Gastroesophageal sphincter (tissue), 4 donors: Measurements from ENCODE around the gene TBC1D4. TPM values are rescaled to one million over a fixed set of nuclear protein-coding genes. Genes with fewer than 3 reads are reported as not detected.
A peak's percentile ranks its signal among the peaks of the same experiment; 100 is the strongest.

Source experiments
- ATAC-seq: fragments of 150-250 bp; one replicate; pipeline ENCODE4 v1.9.1; 2016; ENCODE audit warnings: mild to moderate bottlenecking, moderate library complexity
- H3K27ac ChIP-seq, 4 donors: fragments of 200-600 bp; sonication (generic) in 3 of 4; 1 replicate in 3 of 4; 2 replicates in 1 of 4; pipeline ENCODE4 v1.5.1; 2016 to 2019
- H3K27me3 ChIP-seq: fragments of 200-600 bp; sonication (generic); one replicate; pipeline ENCODE4 v1.5.1; 2019
- H3K36me3 ChIP-seq, 2 donors: fragments of 200-600 bp; sonication (generic); one replicate each; pipeline ENCODE4 v1.5.1; 2019; ENCODE audit warnings: control low read depth in 1 of 2
- H3K4me1 ChIP-seq, 3 donors: fragments of 200-600 bp; sonication (generic); 1 replicate in 2 of 3; 2 replicates in 1 of 3; pipeline ENCODE4 v1.5.1; 2016 to 2019; ENCODE audit warnings: control low read depth in 2 of 3
- H3K4me3 ChIP-seq, 2 donors: fragments of 200-600 bp; sonication (generic); one replicate each; pipeline ENCODE4 v1.5.1; 2019; ENCODE audit warnings: mild to moderate bottlenecking in 1 of 2, moderate library complexity in 1 of 2
- H3K9me3 ChIP-seq, 3 donors: fragments of 200-600 bp; sonication (generic); one replicate each; pipeline ENCODE4 v1.5.1; 2017 to 2019; ENCODE audit warnings: control low read depth in 2 of 3
- EP300 ChIP-seq: sonication (generic); formaldehyde crosslinking; IDR thresholded peaks from one replicate; pipeline ENCODE4 v1.6.1; 2017; ENCODE audit warnings: antibody characterized with exemption, mild to moderate bottlenecking
- POLR2A ChIP-seq, 2 donors: fragments of 450-650 bp; IDR thresholded peaks; one replicate each; pipeline ENCODE4 v1.6.1; 2017; ENCODE audit warnings: antibody characterized with exemption in 2 of 2, mild to moderate bottlenecking in 2 of 2, moderate library complexity in 1 of 2
- POLR2AphosphoS5 ChIP-seq: sonication (generic); formaldehyde crosslinking; IDR thresholded peaks from one replicate; pipeline ENCODE4 v1.6.1; 2017; ENCODE audit warnings: antibody characterized with exemption
- WGBS, 2 donors: methylation state at CpG; one replicate each; pipeline ENCODE4 v1.1.5; 2018; ENCODE audit warnings: low coverage in 1 of 2; 5-methylcytosine and 5-hydroxymethylcytosine counted together
- total RNA-seq, 4 donors: library from RNA; depleted of rRNA; stranded (reverse); fragments of >200 nt; gene quantifications; one replicate each; pipeline ENCODE4 v1.1.0, GENCODE V29; 2016
- TF ChIP-seq, protein P1 (sequence below), 4 experiments: fragments of 200-600 bp in 2 of 4; fragments of 450-650 bp in 2 of 4; sonication (generic) in 1 of 4; IDR thresholded peaks; one replicate each; pipeline ENCODE4 v1.5.1; 2017 to 2019; ENCODE audit warnings: antibody characterized with exemption in 4 of 4, mild to moderate bottlenecking in 2 of 4, moderate library complexity in 2 of 4

Gene TBC1D4
- total RNA-seq: 10 to 100 TPM; 12.8 to 28.0 (median 22.4) TPM

DNA sequence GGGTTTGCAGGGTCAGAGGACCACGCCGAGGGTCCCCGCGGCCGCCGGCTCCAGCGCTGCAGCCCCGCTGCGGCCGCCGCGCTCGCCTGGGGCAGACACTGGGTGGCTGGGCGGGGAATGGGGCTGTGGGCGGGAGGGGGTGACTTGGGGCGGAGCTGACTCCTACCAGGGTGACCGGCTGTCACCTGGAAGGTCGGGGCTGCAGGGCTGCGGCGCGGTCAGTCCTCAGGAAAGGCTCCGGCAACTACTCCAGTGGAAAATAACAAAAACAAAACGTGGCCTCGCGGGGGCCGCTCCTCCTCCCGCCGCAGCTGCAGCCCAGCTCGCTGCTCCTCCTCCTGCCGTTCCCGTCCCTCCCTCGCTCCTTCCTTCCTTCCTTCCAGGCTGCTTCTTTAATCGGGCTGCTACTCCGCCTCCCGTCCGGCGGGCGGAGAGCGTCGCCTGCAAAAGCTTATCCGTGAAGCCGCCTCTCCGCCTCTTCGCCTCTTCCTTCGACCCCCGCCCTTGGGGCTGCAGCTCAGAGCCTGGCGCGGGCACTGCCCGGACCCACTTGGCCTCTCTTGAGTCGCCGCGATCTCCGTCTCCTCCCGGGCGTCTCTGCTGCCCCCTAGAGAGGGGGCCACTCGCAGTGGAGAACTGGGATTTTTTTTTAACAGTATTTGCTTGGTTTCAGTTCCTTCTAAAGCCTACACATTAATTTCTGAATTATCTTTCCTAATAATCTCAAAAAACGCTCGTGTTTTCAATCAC lies at the start of gene TBC1D4:
Gene TBC1D4 (minus strand): TSS at position 100 of the 750 bp plus-strand sequence. CDS start 402 bp downstream, outside the sequence.
- 1% methylated on average over 23 to 25 of the region's 58 CpGs for WGBS, 2 donors
- Histone ChIP-seq H3K36me3 (no peaks in the 10 kb centered on the region), H3K4me1 (peaks cover 0 to 44% (median 3%) of the 10 kb centered on the region in 3 donors), H3K4me3 (peak within 1 kb of the TSS; percentile 79 to 93), H3K27ac (peak within 1 kb of the TSS; percentile 2 to 84 (median 80)), H3K27me3 (no peaks in the 10 kb centered on the region), H3K9me3 (no peaks in the 10 kb centered on the region)
- TF ChIP-seq POLR2A (IDR thresholded peaks at IDR 0.05) (peak in 1 of 2 donors; percentile 28), POLR2AphosphoS5 (peak; percentile 10), EP300 (no peak)
- TF ChIP-seq, protein P1, sequence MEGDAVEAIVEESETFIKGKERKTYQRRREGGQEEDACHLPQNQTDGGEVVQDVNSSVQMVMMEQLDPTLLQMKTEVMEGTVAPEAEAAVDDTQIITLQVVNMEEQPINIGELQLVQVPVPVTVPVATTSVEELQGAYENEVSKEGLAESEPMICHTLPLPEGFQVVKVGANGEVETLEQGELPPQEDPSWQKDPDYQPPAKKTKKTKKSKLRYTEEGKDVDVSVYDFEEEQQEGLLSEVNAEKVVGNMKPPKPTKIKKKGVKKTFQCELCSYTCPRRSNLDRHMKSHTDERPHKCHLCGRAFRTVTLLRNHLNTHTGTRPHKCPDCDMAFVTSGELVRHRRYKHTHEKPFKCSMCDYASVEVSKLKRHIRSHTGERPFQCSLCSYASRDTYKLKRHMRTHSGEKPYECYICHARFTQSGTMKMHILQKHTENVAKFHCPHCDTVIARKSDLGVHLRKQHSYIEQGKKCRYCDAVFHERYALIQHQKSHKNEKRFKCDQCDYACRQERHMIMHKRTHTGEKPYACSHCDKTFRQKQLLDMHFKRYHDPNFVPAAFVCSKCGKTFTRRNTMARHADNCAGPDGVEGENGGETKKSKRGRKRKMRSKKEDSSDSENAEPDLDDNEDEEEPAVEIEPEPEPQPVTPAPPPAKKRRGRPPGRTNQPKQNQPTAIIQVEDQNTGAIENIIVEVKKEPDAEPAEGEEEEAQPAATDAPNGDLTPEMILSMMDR (IDR thresholded peaks at IDR 0.05): peak; percentile 69 to 89 (median 80)
- peak; percentile 87 for ATAC-seq

DNA sequence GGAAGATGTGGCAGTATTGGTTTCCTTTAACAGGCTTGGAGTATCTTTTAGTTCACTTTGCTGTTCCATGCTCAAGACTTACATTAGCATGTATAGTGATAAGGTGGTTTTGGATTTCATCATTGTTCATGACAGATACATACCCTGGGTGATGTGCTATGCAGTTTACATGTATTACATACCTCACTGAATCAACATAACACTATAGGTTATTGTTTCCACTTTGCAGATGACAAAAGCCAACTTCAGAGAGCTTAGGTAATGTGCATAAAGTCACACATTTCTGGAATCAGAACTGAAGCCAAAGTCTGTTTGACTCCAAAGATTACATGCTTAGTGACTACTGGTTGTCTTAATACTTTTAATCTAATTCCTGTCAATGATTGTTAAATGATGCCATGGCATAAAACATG lies 48.6 kb upstream of the TBC1D4 start:
- no peak overlapping the region for H3K4me3 ChIP-seq
- H3K36me3 ChIP-seq: peaks cover 0 to 56% of the 10 kb centered on the region in 2 donors
- no peaks in the 10 kb centered on the region for H3K27me3 ChIP-seq
- H3K27ac ChIP-seq: no peak overlapping the region
- no peak for ATAC-seq
- TF ChIP-seq, protein P1 (IDR thresholded peaks at IDR 0.05): no peak
- TF ChIP-seq POLR2AphosphoS5 (no peak), POLR2A (IDR thresholded peaks at IDR 0.05) (no peak), EP300 (no peak)
- H3K9me3 ChIP-seq: no peaks in the 10 kb centered on the region
- H3K4me1 ChIP-seq: peaks cover 0 to 21% (median 0%) of the 10 kb centered on the region in 3 donors

DNA sequence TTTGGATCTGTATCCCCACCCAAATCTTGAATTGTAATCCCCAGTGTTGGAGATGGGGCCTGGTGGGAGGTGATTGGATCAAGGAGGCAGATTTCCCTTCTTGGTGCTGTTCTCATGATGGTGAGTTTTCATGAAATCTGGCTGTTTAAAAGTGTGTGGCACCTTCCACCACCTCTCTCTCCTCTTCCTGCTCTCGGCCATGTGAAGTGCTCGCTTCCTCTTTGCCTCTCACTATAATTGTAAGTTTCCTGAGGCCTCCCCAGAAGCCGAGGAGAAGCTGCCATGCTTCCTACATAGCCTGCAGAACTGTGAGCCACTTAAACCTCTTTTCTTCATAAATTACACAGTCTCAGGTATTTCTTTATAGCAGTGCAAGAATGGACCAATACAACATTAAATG lies 40.0 kb upstream of the TBC1D4 start:
- ATAC-seq: no peak
- 79 to 88% methylated on average over 2 to 3 of the region's 3 CpGs for WGBS, 2 donors

GRCh38 chr13:75518439-75519088 lies 36.6 kb upstream of the TBC1D4 start:
- TF ChIP-seq, protein P1 (IDR thresholded peaks at IDR 0.05): no peak
- TF ChIP-seq POLR2AphosphoS5 (no peak), EP300 (no peak), POLR2A (IDR thresholded peaks at IDR 0.05) (no peak)
- H3K27ac ChIP-seq: no peak overlapping the region
- no peaks in the 10 kb centered on the region for H3K27me3 ChIP-seq
- no peaks in the 10 kb centered on the region for H3K36me3 ChIP-seq
- no peaks in the 10 kb centered on the region for H3K9me3 ChIP-seq
- H3K4me1 ChIP-seq: no peaks in the 10 kb centered on the region
- ATAC-seq: no peak
- no peak overlapping the region for H3K4me3 ChIP-seq
- 100% methylated on average over 1 of the region's 30 CpGs; no CpG with 5 or more reads in 1 of the 2 donors for WGBS, 2 donors

More for the DNA sequence above, 40.0 kb upstream of the TBC1D4 start:
- peaks cover 0 to 21% of the 10 kb centered on the region in 2 donors for H3K36me3 ChIP-seq
- H3K9me3 ChIP-seq: no peaks in the 10 kb centered on the region
- no peaks in the 10 kb centered on the region for H3K4me1 ChIP-seq
- no peaks in the 10 kb centered on the region for H3K27me3 ChIP-seq
- TF ChIP-seq, protein P1 (IDR thresholded peaks at IDR 0.05): no peak
- TF ChIP-seq EP300: no peak
- TF ChIP-seq POLR2AphosphoS5: no peak
- TF ChIP-seq POLR2A (IDR thresholded peaks at IDR 0.05): no peak
- no peak overlapping the region for H3K27ac ChIP-seq
- no peak overlapping the region for H3K4me3 ChIP-seq
